GM15510 (cell line): ENCODE results near the gene LDLRAD4.

ENCODE experiments used
- POLR2A ChIP-seq: IDR thresholded peaks from 3 replicates; pipeline ENCODE4 v1.6.1; 2011; ENCODE audit warnings: borderline replicate concordance; ENCODE audit not compliant: insufficient read length; ENCODE audit errors: extremely low read depth

The LDLRAD4 gene

DNA sequence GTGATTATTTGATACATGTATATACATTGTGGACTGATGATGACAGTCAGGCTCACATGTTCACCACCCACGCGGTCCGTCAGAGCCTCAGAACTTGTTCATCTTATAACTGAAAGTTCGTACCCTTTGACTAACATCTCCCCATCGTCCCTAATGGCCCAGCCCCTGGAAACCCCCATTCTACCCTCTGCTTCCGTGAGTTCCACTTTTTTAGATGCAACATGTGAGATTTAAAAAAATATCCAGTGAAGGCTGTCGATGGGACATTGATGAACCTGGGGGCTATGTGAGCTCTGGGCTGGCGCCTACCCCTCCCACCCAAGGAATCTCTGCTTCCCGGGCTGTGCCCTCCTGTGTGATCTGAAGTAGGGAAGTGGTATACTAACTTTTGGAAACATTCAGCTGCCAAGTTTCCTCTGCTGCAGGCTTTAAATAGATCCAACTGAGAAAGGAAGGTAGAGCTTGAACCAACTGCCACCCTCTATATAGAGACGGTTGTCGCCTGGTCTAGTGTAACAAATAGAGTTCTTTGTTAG lies 344.0 kb downstream of the LDLRAD4 start:
- TF ChIP-seq POLR2A: peak; percentile 15

DNA sequence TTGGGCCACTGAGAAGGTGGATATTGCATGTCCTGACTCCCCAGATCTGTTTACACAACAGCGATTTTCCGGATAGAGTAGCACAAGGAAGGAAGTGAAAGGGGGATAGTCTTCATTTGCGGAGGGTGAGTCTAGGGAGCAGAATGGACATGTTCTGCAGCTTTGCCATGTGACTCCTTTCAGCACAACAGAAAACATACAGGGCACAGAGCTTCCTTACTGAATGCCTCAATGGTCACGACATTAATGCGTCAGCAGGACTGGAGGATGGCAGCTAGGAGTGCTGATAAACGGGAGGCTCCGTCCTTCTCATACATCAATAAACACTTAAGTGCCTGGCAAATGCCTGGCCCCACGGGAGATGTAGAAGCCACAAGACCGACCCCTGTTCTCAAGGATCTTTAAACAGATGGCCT lies 344.8 kb downstream of the LDLRAD4 start:
- no peak for TF ChIP-seq POLR2A

DNA sequence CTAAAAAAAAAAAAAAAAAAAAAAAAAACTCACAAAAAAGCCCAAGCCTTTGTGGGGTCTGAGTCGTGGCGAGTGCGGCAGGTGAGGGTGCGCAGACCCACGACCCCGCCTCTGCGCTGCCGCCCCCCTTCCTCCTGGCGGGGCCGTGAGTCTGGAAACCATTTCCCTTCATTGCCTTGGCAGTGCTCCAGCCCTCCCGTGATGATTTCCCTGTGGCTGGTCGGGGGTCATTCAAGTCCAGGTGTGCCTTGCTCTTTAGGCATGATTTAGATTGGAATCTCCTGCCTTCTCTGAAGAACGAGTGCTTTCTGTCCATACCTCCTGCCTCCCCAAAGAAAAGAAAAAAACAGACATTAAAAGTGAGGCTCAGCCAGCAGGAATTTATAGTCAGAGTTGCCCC lies 346.0 kb downstream of the LDLRAD4 start:
- TF ChIP-seq POLR2A: no peak

DNA sequence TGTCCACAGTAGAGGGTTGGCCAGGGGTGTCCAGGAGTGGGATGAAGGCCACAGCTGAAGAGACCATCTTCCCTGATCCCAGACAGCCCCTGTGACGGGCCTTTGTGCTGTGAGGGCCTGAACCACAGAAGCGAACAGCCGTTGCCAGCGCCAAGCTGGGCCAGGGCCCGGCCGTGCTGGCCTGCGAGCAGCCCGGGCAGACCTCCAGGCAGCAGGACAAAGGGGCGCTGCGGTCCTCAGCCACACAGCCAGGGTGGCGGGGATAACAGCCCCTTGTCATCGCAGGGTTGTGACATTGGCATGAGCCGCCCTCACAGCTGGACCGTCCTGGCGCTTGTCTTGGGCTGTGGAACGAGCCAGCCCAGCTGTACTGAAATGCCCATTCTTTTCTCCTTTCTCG lies 346.7 kb downstream of the LDLRAD4 start:
- no peak for TF ChIP-seq POLR2A

DNA sequence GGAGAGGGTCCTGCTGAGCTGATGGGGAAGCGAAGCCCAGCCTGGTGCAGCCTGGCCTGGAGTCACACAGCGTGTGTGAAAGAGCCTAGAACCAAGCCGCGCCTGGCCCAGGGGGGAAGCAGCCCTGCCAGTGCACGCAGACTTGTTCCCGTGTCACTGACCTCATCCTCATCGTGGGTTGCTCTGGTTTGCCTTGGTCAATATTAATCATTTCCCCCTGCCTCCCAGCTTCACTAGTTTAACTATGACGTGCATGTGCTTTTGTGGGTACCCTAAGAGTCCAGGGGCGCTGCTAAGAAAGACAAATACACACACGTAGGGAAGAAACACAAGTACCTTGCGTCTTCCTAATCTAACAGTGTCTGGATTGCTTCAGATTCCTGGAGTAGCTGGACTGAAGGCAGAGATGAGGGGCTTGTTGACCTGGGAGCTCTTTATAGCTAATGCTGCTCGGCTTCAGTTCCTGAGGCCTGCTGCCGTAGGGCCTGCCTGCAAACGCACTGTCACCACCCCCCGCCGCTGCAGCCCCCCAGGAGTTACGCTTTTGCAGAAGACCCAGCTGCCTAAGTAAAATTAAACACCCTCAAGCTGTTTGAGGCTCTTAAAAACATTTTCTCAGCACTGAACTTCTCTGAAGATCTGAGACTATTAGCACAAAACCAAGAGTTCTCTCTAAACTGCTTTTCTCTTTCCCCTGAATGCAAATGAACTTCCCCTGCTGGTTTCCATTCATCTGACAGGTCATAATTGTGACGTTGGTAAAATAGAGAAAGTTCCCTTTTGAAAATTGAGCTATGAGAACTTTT lies 348.6 kb downstream of the LDLRAD4 start:
- peak; percentile 47 for TF ChIP-seq POLR2A

DNA sequence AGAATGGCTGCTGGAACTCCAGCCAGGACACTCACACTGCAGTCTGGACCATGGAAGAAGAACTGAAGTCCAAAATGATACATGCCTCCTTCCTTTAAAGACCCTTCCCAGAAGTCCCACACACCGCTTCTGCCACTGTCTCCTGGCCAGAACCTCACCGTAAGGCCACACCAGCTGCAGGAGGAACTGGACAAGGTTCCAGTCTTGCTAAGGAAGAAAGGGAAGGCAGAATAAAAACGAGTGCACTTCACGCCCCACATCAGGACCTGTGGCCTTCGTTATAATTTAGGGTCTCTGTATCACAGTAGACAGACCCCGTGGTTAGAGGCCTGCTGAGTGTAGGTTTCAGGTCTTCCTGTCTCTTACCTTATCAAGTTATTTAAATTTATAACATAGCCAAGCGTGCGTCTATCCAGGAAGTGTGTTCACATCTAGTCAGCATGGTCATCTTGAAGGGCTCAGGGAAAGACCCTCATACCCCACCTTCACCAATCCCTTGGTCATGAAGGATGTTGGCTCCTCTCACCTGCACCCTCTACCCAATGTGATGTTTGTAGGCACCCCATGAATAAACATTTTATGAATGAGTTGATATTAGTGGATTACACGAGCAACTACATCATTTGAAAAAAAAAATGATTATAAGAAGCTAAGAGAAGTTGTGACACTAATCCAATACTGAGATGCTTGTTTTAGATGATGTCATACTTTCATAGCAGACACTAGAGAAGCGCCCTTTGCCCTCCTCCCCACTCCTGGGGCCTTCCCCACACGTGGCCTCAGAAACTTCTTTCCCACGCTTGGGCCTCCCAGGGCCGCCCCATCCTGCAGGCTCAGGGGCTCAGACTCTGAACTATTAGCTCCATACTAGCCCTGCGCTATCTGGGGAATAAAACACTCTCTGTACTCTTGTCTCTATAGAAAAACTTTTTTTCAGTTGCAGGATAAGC lies 350.2 kb downstream of the LDLRAD4 start:
- no peak for TF ChIP-seq POLR2A

DNA sequence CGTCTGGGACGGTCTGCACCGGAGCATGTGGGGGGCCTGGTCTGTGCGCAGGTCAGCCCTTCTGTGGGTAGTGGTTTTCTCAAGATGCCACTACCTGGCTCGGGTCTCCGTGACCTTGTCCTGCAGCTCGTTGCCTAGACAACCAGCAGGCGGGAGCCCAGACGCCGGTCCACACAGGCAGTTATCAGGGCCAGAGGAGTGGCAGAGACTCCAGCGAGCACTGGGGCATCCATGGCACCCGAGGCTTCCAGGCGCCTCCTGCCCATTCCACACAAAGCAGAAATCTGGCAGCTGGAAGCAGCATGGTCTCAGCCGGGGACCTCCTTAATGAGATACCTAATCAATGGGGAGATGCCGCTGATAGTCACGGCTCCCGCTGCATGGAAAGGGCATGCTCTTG lies 351.7 kb downstream of the LDLRAD4 start:
- TF ChIP-seq POLR2A: no peak

DNA sequence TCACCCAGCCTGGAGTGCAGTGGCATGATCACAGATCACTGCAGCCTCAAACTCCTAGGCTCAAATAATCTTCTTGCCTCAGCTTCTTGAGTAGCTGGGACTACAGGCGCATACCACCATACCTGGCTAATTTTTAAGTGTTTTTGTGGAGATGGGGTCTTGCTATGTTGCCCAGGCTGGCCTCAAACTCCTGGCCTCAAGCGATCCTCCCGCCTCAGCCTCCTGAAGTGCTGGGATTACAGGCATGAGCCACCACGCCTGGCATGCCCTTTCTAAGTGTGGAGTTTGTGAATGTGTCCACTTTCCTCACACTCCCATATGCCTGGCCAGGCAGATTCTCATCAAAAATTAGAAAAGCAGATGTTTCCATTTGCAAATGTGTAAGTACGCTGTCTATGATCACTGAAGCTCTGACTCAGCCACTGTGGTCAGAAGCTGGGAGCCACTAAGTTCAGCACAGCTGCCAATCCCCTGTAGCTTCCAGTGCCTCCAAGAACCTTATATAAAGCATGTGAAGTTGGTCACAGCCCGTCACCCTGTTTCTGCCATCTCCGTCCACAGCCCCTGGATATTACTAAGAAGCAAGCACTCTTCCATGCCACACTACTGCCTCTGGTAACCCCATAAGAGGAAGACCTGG lies 352.4 kb downstream of the LDLRAD4 start:
- TF ChIP-seq POLR2A: no peak

DNA sequence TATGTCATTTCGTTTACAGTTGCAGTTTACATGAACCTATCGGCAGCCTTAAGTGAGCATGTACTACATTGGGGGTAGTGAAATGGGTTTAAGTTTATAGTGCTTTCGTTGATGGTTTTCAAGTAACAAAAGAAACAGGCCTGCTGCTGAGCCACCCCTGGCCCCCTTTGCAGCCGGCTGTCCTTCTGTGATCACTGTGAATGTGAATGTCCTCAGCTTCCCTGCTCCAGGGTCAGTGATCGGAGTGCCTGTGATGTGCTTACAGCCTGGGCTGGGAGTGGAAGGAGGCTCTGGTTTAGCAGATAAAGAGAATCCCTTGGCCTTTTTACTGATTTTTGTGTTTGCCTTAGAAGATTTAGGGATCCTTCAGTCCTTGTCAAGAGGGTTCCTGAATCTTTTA lies 353.6 kb downstream of the LDLRAD4 start:
- TF ChIP-seq POLR2A: no peak

DNA sequence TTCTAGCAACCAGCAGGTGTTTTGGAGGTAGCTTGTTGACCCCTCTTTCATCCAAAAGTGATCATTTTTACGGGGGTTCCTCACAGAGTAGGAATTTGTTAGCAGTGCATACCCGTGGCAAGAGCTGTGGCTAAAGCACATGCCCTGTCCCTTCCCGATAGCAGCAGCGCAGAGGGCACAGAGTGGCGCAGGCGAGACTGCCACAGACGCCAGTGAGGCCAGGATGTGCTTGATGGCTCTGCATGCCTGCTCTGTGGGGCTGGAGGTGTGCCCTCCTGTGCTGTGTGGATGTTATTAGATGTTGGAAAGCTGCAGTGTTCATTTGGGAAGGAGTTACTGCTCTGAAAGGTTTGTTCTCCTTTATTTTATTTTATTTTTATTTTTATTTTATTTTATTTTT lies 354.2 kb downstream of the LDLRAD4 start:
- no peak for TF ChIP-seq POLR2A

DNA sequence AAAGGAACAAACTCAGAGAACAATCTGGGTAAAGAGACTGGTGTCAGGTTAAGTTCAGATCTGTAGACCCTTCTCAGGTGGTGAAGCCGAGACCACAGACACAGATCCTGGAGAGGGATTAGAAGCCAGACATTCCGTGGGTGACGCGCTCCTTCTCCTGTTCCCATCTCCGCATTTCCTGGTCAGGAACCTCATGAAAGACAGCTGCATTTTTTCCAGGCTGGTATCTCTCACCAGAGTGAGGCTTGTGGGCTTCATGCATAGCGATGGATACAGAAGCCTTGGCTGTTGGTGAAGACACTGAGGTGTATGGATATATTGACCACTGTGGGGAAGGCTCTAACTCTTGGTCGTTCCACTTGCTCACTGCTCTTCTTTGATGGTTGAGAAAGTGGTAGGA lies 355.2 kb downstream of the LDLRAD4 start:
- TF ChIP-seq POLR2A: no peak

DNA sequence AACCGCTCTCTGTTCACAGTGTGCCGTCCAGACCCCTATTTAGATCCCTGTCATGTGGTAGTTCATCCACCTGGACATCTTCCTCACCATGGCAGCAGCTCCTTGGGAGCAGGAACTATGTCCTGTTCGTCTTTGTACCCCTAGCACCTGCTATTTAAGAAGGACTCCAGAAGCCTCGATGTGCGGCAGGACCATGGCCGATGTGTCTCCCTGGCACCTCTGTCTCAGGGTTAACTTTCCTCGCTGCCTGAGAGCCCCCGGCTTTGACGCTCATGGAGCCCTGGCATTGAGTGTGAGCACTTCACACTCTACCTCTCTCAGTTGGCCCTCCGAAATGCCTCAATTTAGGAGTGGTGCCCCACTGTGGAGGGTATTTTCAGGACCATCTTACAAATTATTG lies 355.8 kb downstream of the LDLRAD4 start:
- no peak for TF ChIP-seq POLR2A

DNA sequence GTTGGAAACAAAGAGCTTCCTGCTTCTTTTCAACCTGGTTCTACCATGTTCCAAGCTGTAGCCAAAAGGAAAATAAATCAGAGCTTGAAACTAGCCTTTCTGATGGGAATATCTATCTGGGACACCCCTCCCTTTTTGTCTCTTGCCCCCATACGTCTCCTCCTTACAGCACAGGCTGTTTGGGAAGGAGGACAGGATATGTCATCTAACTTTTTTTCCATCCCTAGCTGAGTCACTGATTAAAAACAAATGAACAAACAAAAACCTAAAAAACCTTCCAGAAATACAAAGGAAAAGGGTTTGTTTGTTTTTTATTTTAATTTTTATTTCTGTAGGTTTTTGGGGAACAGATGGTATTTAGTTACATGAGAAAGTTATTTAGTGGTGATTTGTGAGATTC lies 356.2 kb downstream of the LDLRAD4 start:
- no peak for TF ChIP-seq POLR2A

DNA sequence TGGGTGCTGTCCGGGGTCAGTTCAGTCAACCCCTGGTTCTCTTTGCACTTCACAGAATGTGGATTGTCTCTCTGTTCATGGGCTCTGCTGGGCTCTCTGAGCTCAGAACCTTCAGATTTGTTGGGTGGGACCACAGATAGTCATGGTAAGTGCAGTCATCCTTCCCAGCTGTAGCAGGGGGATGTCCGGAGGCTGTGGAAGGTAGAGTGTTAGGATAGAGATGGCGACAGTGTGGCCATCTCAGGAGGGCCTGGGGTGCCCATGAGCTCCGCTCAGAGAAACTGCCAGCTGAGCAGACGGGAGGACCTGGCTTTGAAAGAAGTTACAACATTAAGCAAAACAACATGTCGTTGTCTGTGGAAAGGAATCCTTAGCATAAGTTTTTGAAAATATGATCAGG lies 358.0 kb downstream of the LDLRAD4 start:
- no peak for TF ChIP-seq POLR2A
